NB4 (cell line): ENCODE results near the gene TIMM29.

Source experiments
- DNase-seq: peaks from one replicate; pipeline ENCODE4 v3.0.0; 2010; ENCODE audit warnings: low read depth
- H3K4me3 ChIP-seq: one replicate; pipeline ENCODE4 v1.5.1; 2011; ENCODE audit warnings: mild to moderate bottlenecking, low read depth, low read length, moderate library complexity
- CTCF ChIP-seq: IDR thresholded peaks from one replicate; pipeline ENCODE4 v1.5.1; 2012; ENCODE audit warnings: low read depth, low read length
- MAX ChIP-seq: IDR thresholded peaks from 2 replicates; pipeline ENCODE4 v1.6.1; 2011; ENCODE audit warnings: low read depth, low read length
- MYC ChIP-seq: IDR thresholded peaks from 2 replicates; pipeline ENCODE4 v1.6.1; 2011; ENCODE audit warnings: low read depth, low read length
- POLR2A ChIP-seq: IDR thresholded peaks from 2 replicates; pipeline ENCODE4 v1.6.1; 2011; ENCODE audit warnings: mild to moderate bottlenecking; ENCODE audit not compliant: insufficient read length; ENCODE audit errors: extremely low read depth

TIMM29 gene

GRCh38 chr19:10887616-10888367 is 40.8 kb upstream of the TIMM29 start:
- H3K4me3 ChIP-seq, result no peak overlapping the region
- DNase-seq, result no peak
- TF ChIP-seq CTCF (no peak), MAX (no peak), POLR2A (no peak)

- no peak for DNase-seq
- no peak overlapping the region for H3K4me3 ChIP-seq
- TF ChIP-seq MYC, result no peak
- no peak for TF ChIP-seq MAX
- TF ChIP-seq POLR2A, result no peak
- TF ChIP-seq CTCF, result no peak
Measured at GRCh38 chr19:10888421-10888866, 40.2 kb upstream of the TIMM29 start.

GRCh38 chr19:10889880-10890279 is 38.7 kb upstream of the TIMM29 start:
- TF ChIP-seq POLR2A (no peak), MAX (no peak), MYC (no peak), CTCF (no peak)
- DNase-seq, result no peak
- H3K4me3 ChIP-seq, result no peak overlapping the region

- DNase-seq, result no peak
- no peak overlapping the region for H3K4me3 ChIP-seq
- TF ChIP-seq MYC, result no peak
- no peak for TF ChIP-seq CTCF
- no peak for TF ChIP-seq MAX
Measured at GRCh38 chr19:10891405-10892086, 37.1 kb upstream of the TIMM29 start.

GRCh38 chr19:10892256-10892655 is 36.4 kb upstream of the TIMM29 start:
- DNase-seq, result no peak
- H3K4me3 ChIP-seq, result no peak overlapping the region
- TF ChIP-seq POLR2A (no peak), CTCF (no peak), MAX (no peak), MYC (no peak)
